ENCODE data around the gene FMN2.
"Not testable (repeated sequence)": the region's sequence is repeated elsewhere in the genome, so short reads cannot be mapped to it uniquely, and the experiment has no call there.

The FMN2 gene

GRCh38 chr1:240145120-240145519 lies 53.4 kb downstream of the FMN2 start:
- DNase-seq, result no peak

GRCh38 chr1:240148333-240148732 lies 56.6 kb downstream of the FMN2 start:
- no peak for DNase-seq

- peak in 1 of 2 experiments; percentile 69 for DNase-seq
Observed at GRCh38 chr1:240149484-240150094, 57.9 kb downstream of the FMN2 start.

GRCh38 chr1:240151136-240151735 lies 59.6 kb downstream of the FMN2 start:
- no peak for DNase-seq

- no peak for DNase-seq
Observed at GRCh38 chr1:240152611-240153297, 61.1 kb downstream of the FMN2 start.

GRCh38 chr1:240155605-240156004 lies 63.9 kb downstream of the FMN2 start:
- no peak for DNase-seq

GRCh38 chr1:240164742-240165141 lies 73.1 kb downstream of the FMN2 start:
- DNase-seq, result no peak

- no peak for DNase-seq
Observed at GRCh38 chr1:240169188-240169587, 77.5 kb downstream of the FMN2 start.

- DNase-seq, result no peak
Observed at GRCh38 chr1:240170266-240170665, 78.6 kb downstream of the FMN2 start.

- no peak for DNase-seq
Observed at GRCh38 chr1:240170806-240171205, 79.1 kb downstream of the FMN2 start.

- no peak for DNase-seq
Observed at GRCh38 chr1:240171907-240172306, 80.2 kb downstream of the FMN2 start.

GRCh38 chr1:240173836-240174235 lies 82.2 kb downstream of the FMN2 start:
- DNase-seq, result no peak

- DNase-seq, result no peak
Observed at GRCh38 chr1:240174734-240175133, 83.1 kb downstream of the FMN2 start.

GRCh38 chr1:240178366-240178765 lies 86.7 kb downstream of the FMN2 start:
- no peak for DNase-seq

GRCh38 chr1:240184682-240185081 lies 93.0 kb downstream of the FMN2 start:
- DNase-seq, result not testable (repeated sequence)

GRCh38 chr1:240188139-240188538 lies 96.5 kb downstream of the FMN2 start:
- DNase-seq, result peak in 1 of 2 experiments; percentile 30

GRCh38 chr1:240189386-240189989 lies 97.8 kb downstream of the FMN2 start:
- peak in 1 of 2 experiments; percentile 3 for DNase-seq

- DNase-seq, result no peak
Observed at GRCh38 chr1:240190881-240191401, 99.3 kb downstream of the FMN2 start.

GRCh38 chr1:240192851-240193250 lies 101.2 kb downstream of the FMN2 start:
- no peak for DNase-seq

GRCh38 chr1:240193679-240194078 lies 102.0 kb downstream of the FMN2 start:
- no peak for DNase-seq

- DNase-seq, result no peak
Observed at GRCh38 chr1:240194120-240194519, 102.4 kb downstream of the FMN2 start.

- no peak for DNase-seq
Observed at GRCh38 chr1:240198376-240198775, 106.7 kb downstream of the FMN2 start.

Data from cerebellar nuclear complex (tissue), 1 donor.